Suppressor macrophage (primary cell): ENCODE results near the gene IGFALS.

Experiments
- DNase-seq, 4 experiments: peaks; one replicate each; pipeline ENCODE4 v3.0.0-alpha.2; 2020 to 2022
- total RNA-seq, 17 experiments: gene quantifications; one replicate each; lab custom pipeline; 2026; ENCODE audit warnings: mixed read lengths in 6 of 17, inconsistent platforms in 3 of 17; lab: John Stamatoyannopoulos, UW

The IGFALS gene
- 0 to 0.33 (median 0) reads per million in 17 experiments for total RNA-seq

DNA sequence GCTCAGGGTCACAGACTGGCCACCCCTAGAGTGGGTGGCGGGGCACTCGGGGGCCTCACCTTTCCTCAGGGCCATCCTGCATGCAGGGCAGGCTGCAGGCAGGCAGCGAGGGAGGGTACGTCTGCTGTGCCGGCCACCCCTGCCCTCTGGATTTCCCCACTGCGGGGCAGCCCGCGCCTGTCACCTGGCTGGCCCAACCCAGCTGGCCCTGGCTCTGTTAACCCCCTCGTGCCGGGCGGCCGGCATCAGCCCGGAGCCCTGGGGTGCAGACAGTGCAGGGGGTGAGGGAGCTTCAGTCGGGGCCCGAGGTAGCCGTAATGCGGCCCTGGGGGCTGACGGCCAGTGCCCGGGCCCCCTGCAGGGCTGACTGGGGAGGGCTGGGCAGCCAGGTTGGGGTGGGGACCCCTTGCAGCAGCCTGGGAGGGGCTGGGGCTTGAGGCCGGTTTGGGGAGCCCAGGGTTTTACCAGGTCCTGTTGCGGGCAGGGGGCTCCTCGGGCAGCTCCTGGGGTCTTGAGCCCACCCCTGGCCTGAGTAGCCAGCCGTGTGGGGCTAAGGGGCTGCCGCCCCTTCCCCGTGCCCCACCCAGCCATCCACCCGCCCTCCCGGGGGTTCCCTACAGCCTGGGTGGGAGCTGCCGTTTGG lies at the start of gene IGFALS:
Gene IGFALS (minus strand): TSS at position 128 of the 643 bp plus-strand sequence. CDS start 53 bp downstream, at position 75.
- no peak for DNase-seq

- no peak for DNase-seq
These were observed 46.0 kb upstream of the IGFALS start for GRCh38 chr16:1839554-1839953.

DNA sequence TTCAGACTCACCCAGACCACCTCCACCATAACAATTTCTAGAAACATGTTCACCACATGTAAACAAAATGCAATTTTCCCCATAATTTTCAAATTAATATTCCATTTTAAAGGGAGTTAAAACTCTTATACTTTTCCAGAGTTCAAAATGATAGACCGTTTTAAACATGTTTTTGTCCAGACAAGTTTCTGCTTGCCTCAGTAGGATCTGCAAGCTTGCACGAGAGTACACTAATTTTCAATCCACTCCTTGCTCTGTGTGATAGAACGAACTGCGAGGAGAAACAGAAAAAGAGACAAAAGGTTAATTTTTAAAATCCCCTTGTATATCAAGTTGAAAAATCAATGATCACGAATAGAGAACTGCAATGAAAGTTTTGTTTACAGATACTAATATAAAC lies 40.6 kb upstream of the IGFALS start:
- DNase-seq = no peak

- no peak for DNase-seq
These were observed 39.4 kb upstream of the IGFALS start for GRCh38 chr16:1832838-1833454.

- DNase-seq = no peak
These were observed 37.9 kb upstream of the IGFALS start for GRCh38 chr16:1831186-1832075.

- DNase-seq = no peak
These were observed 36.7 kb upstream of the IGFALS start for GRCh38 chr16:1830213-1830612.

GRCh38 chr16:1828645-1829410 lies 35.3 kb upstream of the IGFALS start:
- DNase-seq = peak in 2 of 4 experiments; percentile 2 to 13

DNA sequence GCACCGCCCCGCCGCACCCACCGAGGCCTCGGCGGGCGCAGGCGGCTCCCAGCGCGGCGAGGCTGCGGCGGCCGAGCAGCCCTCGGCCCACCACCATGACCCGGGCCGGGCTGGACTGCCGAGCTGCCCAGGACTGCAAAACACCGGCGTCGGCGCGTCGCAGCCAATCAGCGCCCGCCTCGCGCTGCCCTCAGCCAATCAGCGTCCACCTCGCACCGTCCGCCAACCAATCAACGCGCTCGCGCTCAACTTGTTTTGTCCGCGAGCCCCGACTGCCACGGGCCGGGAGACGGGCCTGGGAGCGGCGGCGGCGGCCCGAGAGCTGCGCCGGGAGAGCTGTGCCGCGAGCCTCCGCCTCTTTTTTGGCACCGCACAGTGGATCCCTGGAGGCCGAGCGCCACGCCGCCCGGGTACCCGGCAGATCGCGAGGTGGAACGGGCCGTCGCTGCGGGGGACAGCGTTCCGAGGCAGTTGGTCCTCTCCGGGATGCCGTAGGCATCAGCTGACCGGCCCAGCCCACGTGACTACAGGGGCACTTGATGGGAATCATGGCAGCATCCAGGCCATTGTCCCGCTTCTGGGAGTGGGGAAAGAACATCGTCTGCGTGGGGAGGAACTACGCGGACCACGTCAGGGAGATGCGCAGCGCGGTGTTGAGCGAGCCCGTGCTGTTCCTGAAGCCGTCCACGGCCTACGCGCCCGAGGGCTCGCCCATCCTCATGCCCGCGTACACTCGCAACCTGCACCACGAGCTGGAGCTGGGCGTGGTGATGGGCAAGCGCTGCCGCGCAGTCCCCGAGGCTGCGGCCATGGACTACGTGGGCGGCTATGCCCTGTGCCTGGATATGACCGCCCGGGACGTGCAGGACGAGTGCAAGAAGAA lies 33.4 kb upstream of the IGFALS start, which contains the start of the genes FAHD1 and HAGH:
Gene FAHD1 (plus strand): TSS at position 516 of the 883 bp plus-strand sequence. CDS start 33 bp downstream, at position 549.
Gene HAGH (minus strand): TSS at position 135 of the 883 bp plus-strand sequence. CDS start 38 bp downstream, at position 97.
- DNase-seq = peak; percentile 96 to 97 (median 97)

- peak; percentile 62 to 90 (median 80) for DNase-seq
These were observed 32.6 kb upstream of the IGFALS start for GRCh38 chr16:1825864-1826690.

DNA sequence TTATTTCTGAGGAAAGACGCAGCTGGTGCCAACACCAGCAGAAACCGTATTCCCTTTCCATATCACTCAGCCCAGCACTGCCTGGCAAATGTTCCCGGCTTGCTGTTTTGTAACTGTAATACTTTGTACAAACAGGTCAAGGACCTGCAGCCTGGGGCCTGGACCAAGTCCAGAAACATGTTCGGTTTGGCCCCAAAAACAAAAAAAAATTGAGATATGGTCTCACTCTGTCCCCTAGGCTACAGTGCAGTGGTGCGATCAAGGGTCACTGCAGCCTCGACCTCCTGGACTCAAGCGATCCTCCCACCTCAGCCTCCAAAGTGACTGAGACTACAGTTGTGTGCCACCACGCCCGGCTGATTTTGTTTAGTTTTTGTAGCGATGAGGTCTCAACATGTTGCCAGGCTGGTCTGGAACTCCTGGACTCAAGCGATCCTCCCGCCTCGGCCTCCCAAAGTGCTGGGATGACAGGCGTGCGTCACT lies 31.9 kb upstream of the IGFALS start:
- no peak for DNase-seq

DNA sequence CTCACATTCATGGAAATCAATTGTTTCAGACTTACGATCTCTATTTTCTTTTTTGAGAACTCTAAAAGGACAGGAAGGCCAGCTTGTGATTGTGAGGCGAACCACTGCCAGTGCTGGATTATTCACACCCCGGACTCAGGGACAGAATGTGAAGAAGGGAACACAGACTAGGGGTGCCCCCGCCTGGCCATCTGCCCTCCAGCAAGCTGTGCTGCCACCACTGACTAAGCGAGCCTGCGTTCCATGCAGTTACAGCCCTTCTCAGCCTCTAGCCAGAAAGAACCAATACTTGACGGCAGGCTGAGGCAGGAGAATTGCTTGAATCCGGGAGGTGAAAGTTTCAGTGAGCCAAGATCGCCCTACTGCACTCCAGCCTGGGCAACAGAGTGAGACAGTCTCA lies 30.3 kb upstream of the IGFALS start:
- peak in 2 of 4 experiments; percentile 12 to 26 for DNase-seq

DNA sequence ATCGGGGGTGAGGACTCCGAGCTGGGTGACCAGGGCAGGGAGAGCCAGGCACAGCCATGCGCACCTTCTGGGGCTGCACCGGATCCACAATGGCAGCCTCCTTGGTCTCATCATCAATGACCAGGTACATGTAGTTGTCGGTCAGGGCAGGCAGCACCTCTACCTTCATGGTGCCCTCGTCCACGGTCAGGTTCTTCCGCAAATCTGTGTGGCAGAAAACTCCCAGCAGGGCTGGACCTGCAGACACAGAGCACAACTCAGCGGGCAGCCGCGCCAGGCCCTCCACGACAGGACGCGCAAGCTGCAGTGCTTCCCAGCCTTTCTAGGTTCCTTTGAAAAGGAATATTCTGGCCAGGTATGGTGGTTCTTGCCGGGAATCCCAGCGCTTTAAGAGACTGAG lies 29.3 kb upstream of the IGFALS start:
- DNase-seq = no peak

DNA sequence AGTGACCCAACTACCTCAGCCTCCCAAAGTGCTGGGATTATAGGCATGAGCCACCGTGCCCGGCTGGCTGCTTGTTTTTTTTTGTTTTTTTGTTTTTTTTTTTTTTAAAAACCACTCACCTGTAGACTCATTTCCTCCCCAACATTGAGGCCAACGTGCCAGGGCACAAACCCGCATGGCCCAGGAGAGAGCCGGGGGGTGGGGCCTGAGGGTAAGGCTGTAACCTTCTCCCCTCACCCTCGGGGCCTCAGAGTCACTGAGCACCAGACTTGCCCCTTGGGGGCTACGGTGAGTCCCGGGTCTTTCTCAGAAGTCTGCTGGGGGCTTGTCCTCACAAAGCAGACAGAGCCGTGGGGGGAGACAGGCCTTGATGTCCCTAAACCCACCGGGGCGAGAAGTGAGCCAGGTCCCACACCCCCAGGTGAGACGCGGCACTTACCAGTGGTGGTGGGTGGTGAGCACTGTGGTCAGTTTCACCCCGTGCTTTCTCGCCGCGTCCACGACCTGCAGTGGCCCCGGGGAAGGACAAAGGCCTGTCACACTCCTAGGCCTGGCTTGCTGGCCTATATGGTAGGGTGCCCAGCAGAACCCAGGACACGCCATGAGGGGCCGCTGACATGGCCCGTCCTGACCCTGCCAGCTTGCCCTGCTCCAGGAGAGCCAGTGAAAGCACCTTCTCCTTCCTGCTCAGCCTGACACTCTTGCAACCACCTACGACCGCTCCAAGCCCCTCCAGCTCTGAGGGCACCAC lies 28.5 kb upstream of the IGFALS start:
- no peak for DNase-seq

- DNase-seq = no peak
These were observed 27.4 kb upstream of the IGFALS start for GRCh38 chr16:1820946-1821290.

GRCh38 chr16:1820096-1820945 lies 26.8 kb upstream of the IGFALS start:
- DNase-seq = no peak

GRCh38 chr16:1819611-1820010 lies 26.1 kb upstream of the IGFALS start:
- no peak for DNase-seq

GRCh38 chr16:1818873-1819525 lies 25.5 kb upstream of the IGFALS start:
- no peak for DNase-seq
